Subcutaneous abdominal adipose tissue (tissue), 5 donors: ENCODE results near the gene ROR2.
"Not testable (repeated sequence)": the region's sequence is repeated elsewhere in the genome, so short reads cannot be mapped to it uniquely, and the experiment has no call there.

Source experiments
- H3K27ac ChIP-seq: one replicate; pipeline ENCODE4 v1.7.0; 2013; ENCODE audit warnings: low read depth, mild to moderate bottlenecking, inconsistent platforms, low read length, moderate library complexity
- H3K27me3 ChIP-seq, 5 donors: one replicate each; pipeline ENCODE4 v1.7.0; 2013; ENCODE audit warnings: low read length in 5 of 5, inconsistent platforms in 1 of 5; ENCODE audit not compliant: control insufficient read depth in 5 of 5, insufficient read depth in 4 of 5
- H3K36me3 ChIP-seq, 5 donors: one replicate each; pipeline ENCODE4 v1.7.0; 2013; ENCODE audit warnings: low read length in 5 of 5; ENCODE audit not compliant: control insufficient read depth in 5 of 5, insufficient read depth in 5 of 5
- H3K4me1 ChIP-seq, 5 donors: one replicate each; pipeline ENCODE4 v1.7.0; 2013; ENCODE audit warnings: low read length in 5 of 5, mild to moderate bottlenecking in 3 of 5, moderate library complexity in 1 of 5; ENCODE audit not compliant: control insufficient read depth in 5 of 5, insufficient read depth in 5 of 5
- H3K4me3 ChIP-seq, 5 donors: one replicate each; pipeline ENCODE4 v1.7.0; 2013; ENCODE audit warnings: low read length in 5 of 5, low read depth in 1 of 5
- H3K9ac ChIP-seq, 5 donors: one replicate each; pipeline ENCODE4 v1.7.0; 2013; ENCODE audit warnings: low read length in 5 of 5, mild to moderate bottlenecking in 4 of 5, moderate library complexity in 3 of 5
- H3K9me3 ChIP-seq, 5 donors: one replicate each; pipeline ENCODE4 v1.7.0; 2013; ENCODE audit warnings: low read length in 5 of 5; ENCODE audit not compliant: control insufficient read depth in 5 of 5
- donor health status: healthy.
- donor health status: healthy.
- donor health status: healthy.
- donor health status: healthy.
- donor health status: healthy.

ROR2 gene

GRCh38 chr9:91555132-91555531 lies 394.9 kb downstream of the ROR2 start:
- peaks cover 0 to 2% (median 0%) of the 10 kb centered on the region in 5 donors for H3K9me3 ChIP-seq
- H3K4me3 ChIP-seq, result no peak overlapping the region
- peaks cover 0 to 10% (median 0%) of the 10 kb centered on the region in 5 donors for H3K4me1 ChIP-seq
- no peak overlapping the region for H3K9ac ChIP-seq
- no peaks in the 10 kb centered on the region for H3K36me3 ChIP-seq
- H3K27ac ChIP-seq, result no peak overlapping the region
- H3K27me3 ChIP-seq, result no peaks in the 10 kb centered on the region

GRCh38 chr9:91549177-91549576 lies 400.9 kb downstream of the ROR2 start:
- H3K4me1 ChIP-seq, result no peaks in the 10 kb centered on the region
- no peak overlapping the region for H3K9ac ChIP-seq
- H3K4me3 ChIP-seq, result no peak overlapping the region
- no peak overlapping the region for H3K27ac ChIP-seq
- no peaks in the 10 kb centered on the region for H3K27me3 ChIP-seq
- no peaks in the 10 kb centered on the region for H3K36me3 ChIP-seq
- H3K9me3 ChIP-seq, result peaks cover 0 to 2% (median 0%) of the 10 kb centered on the region in 5 donors

- no peaks in the 10 kb centered on the region for H3K36me3 ChIP-seq
- H3K9me3 ChIP-seq, result peaks cover 0 to 4% (median 0%) of the 10 kb centered on the region in 5 donors
- no peak overlapping the region for H3K4me3 ChIP-seq
- no peaks in the 10 kb centered on the region for H3K4me1 ChIP-seq
- no peak overlapping the region for H3K27ac ChIP-seq
- no peaks in the 10 kb centered on the region for H3K27me3 ChIP-seq
- no peak overlapping the region for H3K9ac ChIP-seq
These were observed 402.9 kb downstream of the ROR2 start for GRCh38 chr9:91547081-91547480.

- H3K9ac ChIP-seq, result no peak overlapping the region
- H3K4me1 ChIP-seq, result no peaks in the 10 kb centered on the region
- no peak overlapping the region for H3K4me3 ChIP-seq
- H3K36me3 ChIP-seq, result no peaks in the 10 kb centered on the region
- H3K27me3 ChIP-seq, result no peaks in the 10 kb centered on the region
- peaks cover 0 to 4% (median 0%) of the 10 kb centered on the region in 5 donors for H3K9me3 ChIP-seq
- no peak overlapping the region for H3K27ac ChIP-seq
These were observed 403.5 kb downstream of the ROR2 start for GRCh38 chr9:91546574-91546973.

GRCh38 chr9:91541734-91542133 lies 408.3 kb downstream of the ROR2 start:
- no peaks in the 10 kb centered on the region for H3K27me3 ChIP-seq
- no peak overlapping the region for H3K27ac ChIP-seq

GRCh38 chr9:91540506-91540905 lies 409.5 kb downstream of the ROR2 start:
- not testable (repeated sequence) for H3K4me3 ChIP-seq, H3K27me3 ChIP-seq, H3K36me3 ChIP-seq, H3K27ac ChIP-seq, H3K9me3 ChIP-seq, H3K4me1 ChIP-seq, H3K9ac ChIP-seq

More at GRCh38 chr9:91541734-91542133, 408.3 kb downstream of the ROR2 start:
- H3K4me3 ChIP-seq, result no peak overlapping the region
- H3K9ac ChIP-seq, result no peak overlapping the region
- H3K9me3 ChIP-seq, result peaks cover 0 to 2% (median 0%) of the 10 kb centered on the region in 5 donors
- no peaks in the 10 kb centered on the region for H3K4me1 ChIP-seq
- no peaks in the 10 kb centered on the region for H3K36me3 ChIP-seq

- Histone ChIP-seq H3K27me3 (peaks cover 0 to 3% (median 0%) of the 10 kb centered on the region in 5 donors), H3K9ac (no peak overlapping the region), H3K9me3 (no peaks in the 10 kb centered on the region), H3K4me3 (no peak overlapping the region), H3K36me3 (no peaks in the 10 kb centered on the region), H3K4me1 (no peaks in the 10 kb centered on the region), H3K27ac (no peak overlapping the region)
These were observed 413.8 kb downstream of the ROR2 start for GRCh38 chr9:91536211-91536691.

GRCh38 chr9:91534374-91534773 lies 415.7 kb downstream of the ROR2 start:
- no peaks in the 10 kb centered on the region for H3K9me3 ChIP-seq
- peaks cover 0 to 3% (median 2%) of the 10 kb centered on the region in 5 donors for H3K27me3 ChIP-seq
- H3K36me3 ChIP-seq, result no peaks in the 10 kb centered on the region
- H3K9ac ChIP-seq, result no peak overlapping the region
- no peak overlapping the region for H3K4me3 ChIP-seq
- no peaks in the 10 kb centered on the region for H3K4me1 ChIP-seq
- H3K27ac ChIP-seq, result no peak overlapping the region

- Histone ChIP-seq H3K4me1 (no peaks in the 10 kb centered on the region), H3K4me3 (no peak overlapping the region), H3K27me3 (peaks cover 0 to 3% (median 2%) of the 10 kb centered on the region in 5 donors), H3K9me3 (no peaks in the 10 kb centered on the region), H3K27ac (no peak overlapping the region), H3K36me3 (no peaks in the 10 kb centered on the region), H3K9ac (no peak overlapping the region)
These were observed 416.6 kb downstream of the ROR2 start for GRCh38 chr9:91533382-91533781.

GRCh38 chr9:91532325-91532724 lies 417.7 kb downstream of the ROR2 start:
- Histone ChIP-seq H3K27ac (no peak overlapping the region), H3K27me3 (peaks cover 0 to 3% (median 2%) of the 10 kb centered on the region in 5 donors), H3K4me1 (no peaks in the 10 kb centered on the region), H3K9ac (no peak overlapping the region), H3K4me3 (no peak overlapping the region), H3K9me3 (peaks cover 0 to 2% (median 0%) of the 10 kb centered on the region in 5 donors), H3K36me3 (no peaks in the 10 kb centered on the region)
